Muscle layer of duodenum (tissue), 2 donors: ENCODE results near the gene GRIK4.
A peak's percentile ranks its signal among the peaks of the same experiment; 100 is the strongest.

Experiments
- H3K27ac ChIP-seq: one replicate; pipeline ENCODE4 v1.7.0; 2013; ENCODE audit warnings: mild to moderate bottlenecking, low read length
- H3K27me3 ChIP-seq: one replicate; pipeline ENCODE4 v1.7.0; 2013; ENCODE audit warnings: low read depth, mild to moderate bottlenecking, control low read depth, low read length
- H3K36me3 ChIP-seq, 2 donors: one replicate each; pipeline ENCODE4 v1.7.0; 2013; ENCODE audit warnings: low read length in 2 of 2, control low read depth in 1 of 2, mild to moderate bottlenecking in 1 of 2; ENCODE audit not compliant: insufficient read depth in 2 of 2, control insufficient read depth in 1 of 2
- H3K4me1 ChIP-seq, 2 donors: one replicate each; pipeline ENCODE4 v1.7.0; 2013; ENCODE audit warnings: low read length in 2 of 2, mild to moderate bottlenecking in 2 of 2, control low read depth in 1 of 2, moderate library complexity in 1 of 2; ENCODE audit not compliant: insufficient read depth in 2 of 2, control insufficient read depth in 1 of 2
- H3K4me3 ChIP-seq, 2 donors: one replicate each; pipeline ENCODE4 v1.7.0; 2013; ENCODE audit warnings: low read length in 2 of 2, low read depth in 1 of 2, mild to moderate bottlenecking in 1 of 2
- H3K9me3 ChIP-seq, 2 donors: one replicate each; pipeline ENCODE4 v1.7.0; 2013; ENCODE audit warnings: low read length in 2 of 2, control low read depth in 1 of 2, mild to moderate bottlenecking in 1 of 2; ENCODE audit not compliant: control insufficient read depth in 1 of 2
- donor health status: healthy.

GRIK4 gene

DNA sequence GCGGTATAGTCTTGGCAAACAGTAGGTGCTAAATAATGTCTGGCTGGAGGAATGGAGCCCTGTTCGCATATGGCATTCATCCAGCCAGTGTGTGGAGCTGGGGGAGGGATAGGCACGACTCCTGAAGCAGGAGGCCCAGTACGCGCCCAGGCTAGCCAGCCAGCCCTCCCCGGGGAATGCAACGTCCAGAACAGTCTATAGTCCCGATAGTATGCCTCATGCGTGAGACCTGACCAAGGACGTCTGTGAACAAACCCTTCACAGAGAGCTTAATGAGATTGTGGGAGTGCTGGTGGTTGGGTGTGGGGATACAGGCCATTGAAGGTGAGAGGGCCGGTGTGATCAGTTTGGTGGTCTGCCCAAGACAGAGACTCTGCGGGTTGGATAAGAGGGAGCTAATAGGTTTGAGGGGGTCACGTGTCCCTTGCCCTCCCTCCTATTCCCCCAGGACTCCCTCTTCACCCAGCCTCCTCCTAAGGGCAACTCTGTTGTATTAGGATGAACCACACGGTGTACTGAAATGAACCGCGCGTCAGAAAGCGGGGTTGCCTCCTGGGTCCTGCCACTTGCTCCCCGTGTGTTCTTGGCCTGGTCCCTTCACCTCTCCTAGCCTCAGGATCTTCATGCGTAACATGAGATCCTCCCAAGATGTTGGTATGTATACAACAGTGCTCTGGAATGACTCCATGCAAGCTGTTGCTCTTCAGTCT lies 987 bp upstream of the GRIK4 start:
- peaks cover 8% of the 10 kb centered on the region for H3K27me3 ChIP-seq
- no peaks in the 10 kb centered on the region for H3K4me1 ChIP-seq
- H3K4me3 ChIP-seq: peak overlapping the region in 1 of 2 donors; percentile 41
- no peaks in the 10 kb centered on the region for H3K36me3 ChIP-seq
- H3K9me3 ChIP-seq: no peaks in the 10 kb centered on the region
- H3K27ac ChIP-seq: no peak overlapping the region

DNA sequence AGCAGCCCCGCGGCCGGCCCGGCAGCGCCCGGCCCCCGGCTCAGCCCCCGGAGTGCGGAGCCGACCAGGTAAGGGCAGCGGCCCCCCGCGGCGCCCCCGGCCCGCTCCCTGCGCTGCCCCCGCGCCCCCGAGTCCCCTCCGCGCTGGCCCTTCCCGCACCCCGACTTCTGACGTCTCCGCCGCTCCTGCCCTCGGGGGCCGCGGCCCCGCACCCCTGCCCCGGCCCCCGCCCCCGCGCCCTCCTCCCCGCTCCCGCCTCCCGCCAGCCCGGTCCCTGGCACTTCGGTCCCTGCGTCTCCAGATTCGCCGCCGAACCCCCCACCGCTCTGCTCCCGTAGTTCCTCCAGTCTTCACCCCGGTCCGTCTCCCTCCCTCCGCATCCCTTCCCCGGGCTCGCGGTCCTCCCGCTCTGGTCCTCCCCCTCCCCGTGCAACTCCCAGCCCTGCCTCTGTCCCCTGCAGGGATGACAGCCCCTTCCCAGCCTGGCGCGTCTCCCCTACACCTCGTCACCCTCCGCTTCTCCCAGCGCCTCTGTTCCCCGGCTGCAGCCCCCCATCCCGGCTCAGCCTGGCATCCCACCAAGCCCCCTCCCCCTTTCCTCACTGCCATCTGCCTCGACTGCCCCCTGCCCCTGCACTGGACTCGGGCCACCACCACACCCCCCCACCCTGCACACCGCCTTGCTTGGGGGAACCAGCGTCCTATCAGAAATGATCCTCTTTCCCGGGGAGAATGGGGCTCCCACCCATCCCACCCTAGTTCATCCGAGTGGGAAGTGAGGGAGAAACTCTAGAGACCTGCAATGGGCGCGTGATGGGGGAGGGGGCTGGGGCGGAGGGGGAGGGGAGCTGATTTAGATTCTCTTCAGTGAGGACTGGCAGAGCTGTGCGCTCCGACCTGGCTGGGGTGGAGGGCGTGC lies 531 bp downstream of the GRIK4 start:
- Histone ChIP-seq H3K4me1 (no peaks in the 10 kb centered on the region), H3K9me3 (no peaks in the 10 kb centered on the region), H3K36me3 (no peaks in the 10 kb centered on the region), H3K27me3 (peaks cover 8% of the 10 kb centered on the region), H3K27ac (no peak overlapping the region), H3K4me3 (no peak overlapping the region)

DNA sequence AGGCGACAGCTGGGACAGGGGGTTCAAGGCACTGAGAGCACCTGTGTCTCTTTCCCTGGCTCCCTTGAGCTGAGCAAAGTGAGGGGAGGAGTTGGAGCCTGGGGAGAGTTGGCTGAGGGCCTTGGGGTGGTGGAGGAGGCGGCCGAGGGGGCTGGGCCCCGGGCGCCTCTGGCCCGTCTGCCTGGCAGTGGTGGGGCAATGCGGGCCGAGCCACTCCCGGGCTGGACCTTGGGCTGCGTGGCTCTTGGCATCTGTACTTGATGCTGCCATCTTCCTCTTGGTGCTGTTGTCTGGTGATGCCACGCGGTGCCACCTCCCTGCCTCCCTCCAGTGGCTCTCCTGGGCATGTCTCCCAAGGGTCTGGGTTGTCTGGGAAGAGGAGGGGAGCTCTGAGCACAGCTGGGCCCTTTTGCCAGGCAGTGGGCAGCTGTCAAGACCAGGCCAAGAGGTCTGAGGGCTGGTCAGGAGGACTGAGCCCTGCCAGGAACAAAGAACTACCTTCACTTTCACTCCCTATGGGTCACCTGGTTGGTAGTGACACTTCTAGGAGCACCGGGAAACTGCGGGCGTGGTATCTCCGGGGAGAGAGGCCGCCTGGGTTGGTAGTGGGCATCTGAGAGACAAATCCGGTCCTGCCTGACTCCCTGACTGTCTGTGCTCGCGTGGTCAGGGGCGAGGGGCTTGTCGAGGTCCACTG lies 1.3 kb downstream of the GRIK4 start:
- no peak overlapping the region for H3K27ac ChIP-seq
- H3K4me1 ChIP-seq: no peaks in the 10 kb centered on the region
- H3K9me3 ChIP-seq: no peaks in the 10 kb centered on the region
- no peak overlapping the region for H3K4me3 ChIP-seq
- no peaks in the 10 kb centered on the region for H3K36me3 ChIP-seq
- peaks cover 8% of the 10 kb centered on the region for H3K27me3 ChIP-seq

DNA sequence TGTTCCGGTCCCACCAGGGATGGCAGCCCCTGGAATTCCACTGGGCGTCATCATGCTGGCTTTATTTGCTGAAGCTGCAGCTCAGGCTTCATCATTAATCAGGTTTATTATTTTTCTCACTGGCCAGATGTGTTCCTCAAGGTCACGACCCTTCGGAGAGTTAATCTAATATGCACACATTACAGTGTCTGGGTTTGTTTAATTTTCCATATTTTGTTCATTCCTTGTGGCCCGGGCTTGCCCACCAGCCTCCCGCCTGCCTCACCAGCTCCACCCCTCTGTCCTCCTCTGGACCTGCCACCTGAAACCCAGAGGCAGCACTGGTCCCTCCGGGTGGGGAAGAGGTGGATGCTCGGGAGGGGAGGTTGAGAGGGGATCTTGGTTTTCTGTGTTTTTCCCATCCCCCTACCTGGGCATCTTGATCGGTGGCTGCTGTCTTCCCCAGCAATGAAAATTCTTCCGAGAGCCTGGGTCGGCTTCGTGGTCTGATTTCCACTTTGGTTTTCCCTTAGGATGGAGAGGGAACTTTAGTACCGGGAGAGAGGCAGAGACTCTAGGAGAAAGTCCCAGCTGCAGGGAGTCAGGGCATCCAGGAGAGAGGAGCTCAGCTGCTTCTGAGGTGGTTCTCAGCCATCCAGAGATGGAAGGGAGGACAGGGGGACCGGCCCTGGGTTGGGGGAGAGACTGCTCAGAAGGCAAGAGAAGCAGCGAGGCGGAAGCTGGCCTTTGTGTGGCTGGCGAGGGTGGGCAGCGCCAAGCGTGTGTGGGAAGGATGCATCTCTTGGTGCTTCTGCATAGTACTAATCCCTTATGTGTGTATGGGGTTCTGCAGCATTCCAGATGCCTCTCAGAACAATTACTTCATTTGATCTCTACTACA lies 2.1 kb downstream of the GRIK4 start:
- Histone ChIP-seq H3K4me3 (no peak overlapping the region), H3K27ac (no peak overlapping the region), H3K9me3 (no peaks in the 10 kb centered on the region), H3K36me3 (no peaks in the 10 kb centered on the region), H3K4me1 (no peaks in the 10 kb centered on the region), H3K27me3 (peaks cover 8% of the 10 kb centered on the region)

DNA sequence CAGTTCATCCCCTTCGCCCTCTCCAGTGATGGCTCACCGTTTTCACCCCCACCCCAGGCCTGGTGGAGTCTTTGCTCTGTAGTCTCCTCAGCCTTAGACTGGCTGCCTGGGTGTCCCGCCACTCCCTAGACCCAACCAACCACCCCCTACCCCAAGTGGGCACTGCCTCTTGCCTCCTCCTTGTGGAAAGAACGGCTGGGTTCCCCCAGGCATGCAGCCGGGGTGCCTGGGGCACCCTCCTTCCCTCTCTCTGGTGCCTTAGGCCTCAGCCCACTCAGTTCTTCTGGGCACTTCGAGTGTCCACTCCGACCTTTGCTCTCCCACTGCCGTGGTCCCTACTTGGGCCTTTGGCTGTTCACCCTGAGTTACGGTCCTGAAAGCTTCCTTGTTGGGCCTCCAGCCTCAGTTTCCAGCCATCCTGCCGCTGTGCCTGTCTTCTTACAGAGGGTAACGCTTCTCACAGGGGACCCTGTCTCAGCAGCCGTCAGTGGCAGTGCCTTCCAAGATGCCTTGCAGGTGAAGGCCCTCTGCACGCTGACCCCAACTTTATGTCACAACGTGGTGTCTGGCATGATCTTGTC lies 3.1 kb downstream of the GRIK4 start:
- Histone ChIP-seq H3K4me1 (no peaks in the 10 kb centered on the region), H3K27me3 (peaks cover 8% of the 10 kb centered on the region), H3K9me3 (no peaks in the 10 kb centered on the region), H3K4me3 (no peak overlapping the region), H3K36me3 (no peaks in the 10 kb centered on the region), H3K27ac (no peak overlapping the region)

DNA sequence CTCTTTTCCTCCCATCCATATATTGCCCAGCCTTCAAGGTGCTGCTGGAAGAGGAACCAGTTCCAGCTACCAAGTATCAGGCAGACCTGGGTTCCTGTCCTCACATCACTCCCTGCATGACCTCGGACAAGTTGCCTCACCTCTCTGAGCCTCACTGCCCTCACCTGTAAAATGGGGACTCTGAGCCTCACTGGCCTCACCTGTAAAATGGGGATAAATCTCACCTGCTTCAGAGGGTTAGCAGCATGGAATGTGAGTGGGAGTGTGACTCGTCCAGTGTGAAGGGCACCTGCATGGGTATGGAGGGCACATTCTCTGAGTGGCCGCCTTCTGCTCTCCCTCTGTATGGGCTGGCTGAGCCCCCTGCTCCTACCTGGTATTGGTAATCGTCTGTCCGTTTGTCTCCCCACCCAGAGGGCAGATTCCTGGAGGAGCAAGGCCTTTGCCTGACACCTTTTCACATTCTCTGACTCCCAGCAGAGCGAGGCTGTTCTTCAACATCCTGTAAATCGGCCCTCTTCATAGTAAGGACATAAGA lies 3.7 kb downstream of the GRIK4 start:
- Histone ChIP-seq H3K9me3 (no peaks in the 10 kb centered on the region), H3K4me1 (no peaks in the 10 kb centered on the region), H3K36me3 (no peaks in the 10 kb centered on the region), H3K27me3 (peaks cover 7% of the 10 kb centered on the region), H3K27ac (no peak overlapping the region), H3K4me3 (no peak overlapping the region)

DNA sequence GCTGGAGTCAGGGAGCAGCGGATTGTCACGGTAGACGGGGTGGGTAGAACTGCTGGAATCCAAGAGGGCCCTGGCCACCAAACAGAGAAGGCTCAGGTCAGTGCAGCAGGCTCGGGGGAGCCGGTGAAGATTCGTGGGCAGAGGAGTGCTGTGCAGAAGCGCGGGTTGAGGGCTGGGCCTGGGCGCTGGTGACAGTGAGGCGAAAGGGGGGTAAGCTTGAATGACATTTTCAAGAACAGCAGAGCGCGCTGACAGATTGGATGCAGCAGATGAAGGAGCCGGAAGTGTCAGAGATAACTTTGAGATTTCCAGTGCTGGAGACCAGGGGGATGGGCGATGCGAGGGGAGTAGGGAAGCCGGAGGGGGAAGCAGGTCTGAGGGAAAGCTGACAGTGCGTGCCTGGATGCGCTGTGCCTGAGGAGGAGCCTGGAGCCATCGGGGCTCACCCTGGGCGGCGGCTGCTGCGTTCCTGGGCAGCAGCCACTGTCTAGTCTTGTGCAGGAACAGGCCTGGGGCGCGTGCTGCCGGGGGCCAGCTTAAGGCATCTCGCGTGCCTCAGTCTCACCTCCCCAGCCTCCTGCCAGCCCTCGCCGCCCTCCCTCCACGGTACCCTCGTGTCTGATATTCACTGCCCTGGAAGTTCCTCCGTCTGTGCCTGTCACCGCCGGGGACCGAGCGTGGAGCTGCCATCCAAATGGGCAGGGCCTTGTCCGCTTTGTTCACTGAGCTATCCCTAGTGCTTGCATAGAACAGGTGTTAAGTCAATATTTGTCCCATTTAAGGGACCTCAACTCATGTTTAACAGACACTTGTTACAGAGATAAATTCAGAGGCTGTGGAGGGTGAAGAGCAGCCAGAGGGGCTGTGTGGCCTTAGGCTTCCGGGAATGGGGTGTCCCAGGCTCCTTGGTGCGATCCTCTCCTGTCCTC lies 5.2 kb downstream of the GRIK4 start:
- H3K36me3 ChIP-seq: no peaks in the 10 kb centered on the region
- no peak overlapping the region for H3K4me3 ChIP-seq
- H3K4me1 ChIP-seq: no peaks in the 10 kb centered on the region
- no peaks in the 10 kb centered on the region for H3K9me3 ChIP-seq
- H3K27ac ChIP-seq: no peak overlapping the region
- peaks cover 4% of the 10 kb centered on the region for H3K27me3 ChIP-seq

DNA sequence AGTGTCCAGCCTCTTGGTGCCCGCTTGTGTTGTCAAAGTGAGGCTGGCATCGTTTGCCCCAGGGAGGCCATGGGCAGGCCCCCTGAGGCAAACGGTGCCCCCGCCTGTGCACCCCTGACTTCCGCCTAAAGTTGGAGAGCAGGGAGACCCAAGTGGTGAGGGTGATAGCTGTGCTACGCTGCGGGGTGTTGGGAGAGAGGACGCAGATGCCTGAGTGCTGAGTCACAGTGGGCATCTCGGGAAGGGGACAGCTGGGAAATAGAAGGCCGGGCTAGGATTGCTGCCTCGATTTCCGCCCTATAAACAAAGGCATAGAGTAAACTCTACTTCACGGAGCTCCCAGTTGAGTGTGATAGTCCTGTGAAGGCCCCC lies 5.8 kb downstream of the GRIK4 start:
- no peak overlapping the region for H3K4me3 ChIP-seq
- H3K27me3 ChIP-seq: peaks cover 4% of the 10 kb centered on the region
- H3K4me1 ChIP-seq: no peaks in the 10 kb centered on the region
- no peaks in the 10 kb centered on the region for H3K36me3 ChIP-seq
- H3K27ac ChIP-seq: no peak overlapping the region
- no peaks in the 10 kb centered on the region for H3K9me3 ChIP-seq

DNA sequence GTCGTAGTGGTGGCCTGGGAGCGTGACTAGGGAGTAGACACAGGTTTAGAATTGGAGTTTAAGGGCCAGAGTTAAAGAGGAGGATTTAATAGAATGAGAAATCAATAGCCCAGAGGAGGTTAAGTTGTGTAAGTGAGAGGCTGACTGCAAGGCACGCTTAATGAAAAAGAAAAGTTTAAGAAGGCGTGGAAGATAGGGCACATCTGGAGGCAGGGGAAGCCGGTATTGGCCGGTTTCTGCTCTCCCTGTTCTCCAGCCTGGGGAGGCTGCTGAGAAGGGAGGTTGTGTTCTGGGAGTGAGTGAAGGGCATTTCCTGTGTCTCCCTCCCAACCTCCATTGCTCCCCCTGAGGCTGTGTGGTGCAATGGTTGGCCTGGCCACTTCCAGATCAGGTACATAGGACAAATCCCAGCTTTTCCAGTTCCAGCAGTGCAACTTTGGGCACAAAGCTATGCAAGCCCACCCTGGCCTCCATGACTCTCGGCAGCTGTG lies 6.3 kb downstream of the GRIK4 start:
- H3K4me1 ChIP-seq: no peaks in the 10 kb centered on the region
- H3K27ac ChIP-seq: no peak overlapping the region
- H3K27me3 ChIP-seq: peaks cover 4% of the 10 kb centered on the region
- no peaks in the 10 kb centered on the region for H3K36me3 ChIP-seq
- no peaks in the 10 kb centered on the region for H3K9me3 ChIP-seq
- no peak overlapping the region for H3K4me3 ChIP-seq
